Right lobe of liver (tissue), 6 donors: ENCODE results near the gene DDX28. TPM values are rescaled to one million over a fixed set of nuclear protein-coding genes. Genes with fewer than 3 reads are reported as not detected.
A peak's percentile ranks its signal among the peaks of the same experiment; 100 is the strongest.

Experiments used
- ATAC-seq, 4 donors: fragments of 200-7000 bp; cut with Tn5 transposase; one replicate each; pipeline ENCODE4 v1.9.1; 2020; ENCODE audit warnings: mild to moderate bottlenecking in 4 of 4, moderate library complexity in 4 of 4
- DNase-seq, 3 donors: peaks; one replicate each; pipeline ENCODE4 v3.0.0-alpha.2; 2020
- H3K27ac ChIP-seq, 3 donors: fragments of 200-600 bp; one replicate each; pipeline ENCODE4 v1.8.0; 2022
- H3K27me3 ChIP-seq, 2 donors: fragments of 200-600 bp; one replicate each; pipeline ENCODE4 v1.8.0; 2022
- H3K36me3 ChIP-seq, 4 donors: fragments of 200-600 bp; sonication (generic) in 1 of 4; one replicate each; pipeline versions ENCODE4 v1.5.1 to v1.8.0; 2017 to 2022; ENCODE audit warnings: control low read depth in 1 of 4
- H3K4me1 ChIP-seq, 4 donors: fragments of 200-600 bp; sonication (generic) in 1 of 4; one replicate each; pipeline versions ENCODE4 v1.5.1 to v1.8.0; 2017 to 2022; ENCODE audit warnings: control low read depth in 1 of 4
- H3K4me3 ChIP-seq, 3 donors: fragments of 200-600 bp; one replicate each; pipeline ENCODE4 v1.8.0; 2022
- H3K9me3 ChIP-seq, 4 donors: fragments of 200-600 bp; sonication (generic) in 1 of 4; one replicate each; pipeline versions ENCODE4 v1.5.1 to v1.8.0; 2017 to 2022; ENCODE audit warnings: control low read depth in 1 of 4
- POLR2A ChIP-seq: fragments of 450-650 bp; IDR thresholded peaks from one replicate; pipeline ENCODE4 v1.6.1; 2017; ENCODE audit warnings: antibody characterized with exemption, mild to moderate bottlenecking
- WGBS: methylation state at CpG from one replicate; pipeline ENCODE4 v1.1.6; 2018; ENCODE audit warnings: low coverage, low lambda C conversion rate; ENCODE audit not compliant: insufficient coverage; ENCODE audit errors: missing lambda C conversion rate; 5-methylcytosine and 5-hydroxymethylcytosine counted together
- intact Hi-C, 2 donors: fragments of 100-400 bp; cut with DNase I; formaldehyde crosslinking; loops; one replicate each; pipeline versions ENCODE4 v1.11.2 to v1.14.1; 2022
- total RNA-seq, 6 experiments: library from RNA; depleted of rRNA in 2 of 6; stranded (reverse); fragments of >200 nt in 2 of 6; fragmentation: NEBNext Ultra II Directional in 3 of 6; extraction: Animal tissue kit (Norgen Biotek cat#: 25700) in 3 of 6; gene quantifications; one replicate each; pipeline versions ENCODE4 v1.1.0 to v1.2.4, GENCODE V29; 2016 to 2023
- TF ChIP-seq, protein P1 (sequence below), 4 donors: fragments of 200-600 bp in 3 of 4; fragments of 450-650 bp in 1 of 4; IDR thresholded peaks; one replicate each; pipeline versions ENCODE4 v1.5.1 to v1.8.0; 2016 to 2022; ENCODE audit warnings: antibody characterized with exemption in 4 of 4, mild to moderate bottlenecking in 2 of 4
- donor health status: DM: no; HTN: yes; CAD: no.
- donor health status: DM: no; HTN: no; CAD: no.
- donor health status: DM: no; HTN: no; CAD: no.
- donor health status: DM: no; HTN: yes; CAD: no.
- donor health status: DM: no; HTN: yes; CAD: no.

DDX28 gene
- total RNA-seq, 6 experiments from 2014 or later: 5.4 to 10.0 (median 6.3) TPM

DNA sequence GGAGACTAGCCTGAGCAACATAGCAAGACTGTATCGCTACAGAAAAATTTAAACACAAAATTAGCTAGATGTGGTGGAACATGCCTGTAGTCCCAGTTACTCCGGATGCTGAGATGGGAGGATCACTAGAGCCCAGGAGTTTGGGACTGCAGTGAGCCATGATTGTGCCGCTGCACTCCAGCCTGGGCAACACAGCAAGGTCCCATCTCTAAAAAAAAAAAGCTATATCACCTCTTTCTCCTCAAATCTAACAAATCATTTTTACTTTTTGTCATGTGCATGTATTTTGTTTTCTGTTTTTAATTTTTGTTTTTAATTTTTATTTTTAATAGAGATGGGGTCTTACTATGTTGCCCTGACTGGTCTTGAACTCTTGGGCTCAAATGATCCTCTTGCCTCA is 6.0 kb upstream of the DDX28 start:
- intact Hi-C loops: no loop called here
- 100% methylated on average over 1 of the region's 3 CpGs for WGBS
- no peak for TF ChIP-seq POLR2A
- TF ChIP-seq, protein P1, sequence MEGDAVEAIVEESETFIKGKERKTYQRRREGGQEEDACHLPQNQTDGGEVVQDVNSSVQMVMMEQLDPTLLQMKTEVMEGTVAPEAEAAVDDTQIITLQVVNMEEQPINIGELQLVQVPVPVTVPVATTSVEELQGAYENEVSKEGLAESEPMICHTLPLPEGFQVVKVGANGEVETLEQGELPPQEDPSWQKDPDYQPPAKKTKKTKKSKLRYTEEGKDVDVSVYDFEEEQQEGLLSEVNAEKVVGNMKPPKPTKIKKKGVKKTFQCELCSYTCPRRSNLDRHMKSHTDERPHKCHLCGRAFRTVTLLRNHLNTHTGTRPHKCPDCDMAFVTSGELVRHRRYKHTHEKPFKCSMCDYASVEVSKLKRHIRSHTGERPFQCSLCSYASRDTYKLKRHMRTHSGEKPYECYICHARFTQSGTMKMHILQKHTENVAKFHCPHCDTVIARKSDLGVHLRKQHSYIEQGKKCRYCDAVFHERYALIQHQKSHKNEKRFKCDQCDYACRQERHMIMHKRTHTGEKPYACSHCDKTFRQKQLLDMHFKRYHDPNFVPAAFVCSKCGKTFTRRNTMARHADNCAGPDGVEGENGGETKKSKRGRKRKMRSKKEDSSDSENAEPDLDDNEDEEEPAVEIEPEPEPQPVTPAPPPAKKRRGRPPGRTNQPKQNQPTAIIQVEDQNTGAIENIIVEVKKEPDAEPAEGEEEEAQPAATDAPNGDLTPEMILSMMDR (IDR thresholded peaks at IDR 0.05): no peak
- no peak overlapping the region for H3K4me3 ChIP-seq
- peaks cover 0 to 3% (median 0%) of the 10 kb centered on the region in 4 donors for H3K36me3 ChIP-seq
- no peak for DNase-seq
- no peak for ATAC-seq
- H3K27me3 ChIP-seq: no peaks in the 10 kb centered on the region
- H3K9me3 ChIP-seq: no peaks in the 10 kb centered on the region
- no peak overlapping the region for H3K27ac ChIP-seq
- H3K4me1 ChIP-seq: peaks cover 0 to 3% (median 2%) of the 10 kb centered on the region in 4 donors

DNA sequence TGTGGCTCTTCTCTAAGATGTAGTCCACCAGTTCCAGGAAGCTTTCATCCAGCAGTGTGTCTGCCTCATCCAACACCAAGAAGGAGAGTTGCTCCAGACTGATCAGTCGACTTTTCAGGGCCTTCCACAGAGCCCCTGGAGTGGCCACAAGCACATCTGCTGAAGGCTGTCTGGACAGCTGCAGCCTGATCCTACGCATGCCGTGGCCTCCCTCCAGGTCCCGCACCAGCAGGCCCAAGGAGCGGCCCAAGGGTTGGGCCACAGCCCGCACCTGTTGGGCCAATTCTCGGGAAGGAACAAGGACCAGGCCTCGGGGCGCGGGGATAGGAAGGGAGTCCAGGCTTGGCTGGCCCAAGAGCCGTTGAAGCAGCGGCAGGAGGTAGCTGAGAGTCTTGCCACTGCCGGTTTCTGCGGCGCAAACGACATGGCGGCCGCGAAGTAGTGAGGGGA is 729 bp downstream of the DDX28 start:
- TF ChIP-seq, protein P1 (IDR thresholded peaks at IDR 0.05): no peak
- Histone ChIP-seq H3K27me3 (no peaks in the 10 kb centered on the region), H3K36me3 (no peaks in the 10 kb centered on the region), H3K4me3 (peak overlapping the region; percentile 68 to 99 (median 96)), H3K4me1 (peaks cover 0 to 19% (median 10%) of the 10 kb centered on the region in 4 donors), H3K27ac (peak overlapping the region; percentile 67 to 77 (median 71)), H3K9me3 (no peaks in the 10 kb centered on the region)
- DNase-seq (peak in 1 of 3 donors; percentile 29), ATAC-seq (peak in 1 of 4 donors; percentile 3)
- intact Hi-C loops: no loop called here
- 4% methylated on average over 4 of the region's 19 CpGs for WGBS

DNA sequence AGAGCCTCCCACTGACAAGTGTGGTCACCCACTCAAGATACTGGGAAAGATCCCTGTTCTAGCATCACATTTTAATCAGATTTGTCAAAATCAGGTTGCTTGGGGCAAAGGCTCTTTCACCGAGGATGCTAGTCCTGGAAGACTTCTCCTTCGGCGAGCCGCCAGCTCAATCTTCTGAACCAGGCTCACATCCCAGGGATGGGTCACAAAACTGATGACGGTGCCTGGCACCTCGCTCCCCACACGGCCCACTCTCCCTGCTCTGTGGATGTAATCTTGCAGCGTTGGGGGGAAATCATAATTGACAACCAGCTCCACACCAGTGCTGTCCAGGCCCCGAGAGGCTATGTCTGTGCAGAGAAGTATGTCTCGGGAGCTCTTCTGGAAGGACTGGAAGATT is 1.5 kb downstream of the DDX28 start:
- ATAC-seq (no peak), DNase-seq (no peak)
- Histone ChIP-seq H3K4me1 (peaks cover 0 to 19% (median 10%) of the 10 kb centered on the region in 4 donors), H3K36me3 (no peaks in the 10 kb centered on the region), H3K9me3 (no peaks in the 10 kb centered on the region), H3K27ac (no peak overlapping the region), H3K27me3 (no peaks in the 10 kb centered on the region), H3K4me3 (no peak overlapping the region)
- WGBS: no CpG with 5 or more reads among the region's 10 CpGs
- intact Hi-C loops: no loop called here
- TF ChIP-seq, protein P1 (IDR thresholded peaks at IDR 0.05): no peak
- no peak for TF ChIP-seq POLR2A

DNA sequence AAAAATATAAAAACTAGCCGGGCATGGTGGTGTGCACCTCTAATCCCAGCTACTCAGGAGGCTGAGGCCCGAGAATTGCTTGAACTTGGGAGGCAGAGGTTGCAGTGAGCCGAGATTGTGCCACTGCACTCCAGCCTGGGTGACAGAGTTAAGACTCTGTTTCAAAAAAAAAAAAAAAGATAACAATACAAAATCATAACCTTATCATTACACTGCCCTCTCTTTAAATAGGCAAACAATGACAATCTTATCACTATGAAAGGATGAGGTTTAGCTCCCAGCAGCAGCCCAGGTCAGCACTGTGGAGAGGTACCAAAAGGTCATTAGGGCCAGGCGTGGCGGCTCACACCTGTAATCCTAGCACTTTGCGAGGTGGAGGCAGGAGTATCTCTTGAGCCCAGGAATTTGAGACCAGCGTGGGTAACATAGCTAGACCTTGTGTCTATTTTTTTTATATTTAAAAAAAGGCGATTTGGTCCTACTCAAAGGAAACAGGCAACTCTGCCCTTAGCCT is 3.8 kb downstream of the DDX28 start:
- no peak overlapping the region for H3K4me3 ChIP-seq
- ATAC-seq (no peak), DNase-seq (peak in 1 of 3 donors; percentile 18)
- H3K4me1 ChIP-seq: peaks cover 0 to 18% (median 9%) of the 10 kb centered on the region in 4 donors
- intact Hi-C loops: no loop called here
- WGBS: 53% methylated on average over 7 of the region's 8 CpGs
- no peak for TF ChIP-seq POLR2A
- TF ChIP-seq, protein P1 (IDR thresholded peaks at IDR 0.05): no peak
- H3K36me3 ChIP-seq: no peaks in the 10 kb centered on the region
- no peaks in the 10 kb centered on the region for H3K27me3 ChIP-seq
- H3K27ac ChIP-seq: no peak overlapping the region
- H3K9me3 ChIP-seq: no peaks in the 10 kb centered on the region
